Epithelial cell of proximal tubule (primary cell): ENCODE data around the gene TLCD5. TPM values are rescaled to one million over a fixed set of nuclear protein-coding genes. Genes with fewer than 3 reads are reported as not detected.
A peak's percentile ranks its signal among the peaks of the same experiment; 100 is the strongest.

Experiments
- DNase-seq: peaks from one replicate; pipeline ENCODE4 v3.0.0-alpha.2; 2011; ENCODE audit warnings: low read depth
- H3K4me3 ChIP-seq: 2 replicates; pipeline ENCODE4 v1.5.1; 2011; ENCODE audit warnings: low read depth, mild to moderate bottlenecking, low read length
- total RNA-seq: library from RNA; depleted of rRNA; stranded (reverse); fragments of >200 nt; gene quantifications from 2 replicates; pipeline ENCODE4 v1.2.3, GENCODE V29; 2015
- TF ChIP-seq, protein P1 (sequence below): conservative IDR thresholded peaks from 2 replicates; pipeline ENCODE4 v1.5.1; 2012; ENCODE audit warnings: low read depth, mild to moderate bottlenecking, low read length

Gene TLCD5
- total RNA-seq, 1 donor from 2014 or later = 23.1 TPM

DNA sequence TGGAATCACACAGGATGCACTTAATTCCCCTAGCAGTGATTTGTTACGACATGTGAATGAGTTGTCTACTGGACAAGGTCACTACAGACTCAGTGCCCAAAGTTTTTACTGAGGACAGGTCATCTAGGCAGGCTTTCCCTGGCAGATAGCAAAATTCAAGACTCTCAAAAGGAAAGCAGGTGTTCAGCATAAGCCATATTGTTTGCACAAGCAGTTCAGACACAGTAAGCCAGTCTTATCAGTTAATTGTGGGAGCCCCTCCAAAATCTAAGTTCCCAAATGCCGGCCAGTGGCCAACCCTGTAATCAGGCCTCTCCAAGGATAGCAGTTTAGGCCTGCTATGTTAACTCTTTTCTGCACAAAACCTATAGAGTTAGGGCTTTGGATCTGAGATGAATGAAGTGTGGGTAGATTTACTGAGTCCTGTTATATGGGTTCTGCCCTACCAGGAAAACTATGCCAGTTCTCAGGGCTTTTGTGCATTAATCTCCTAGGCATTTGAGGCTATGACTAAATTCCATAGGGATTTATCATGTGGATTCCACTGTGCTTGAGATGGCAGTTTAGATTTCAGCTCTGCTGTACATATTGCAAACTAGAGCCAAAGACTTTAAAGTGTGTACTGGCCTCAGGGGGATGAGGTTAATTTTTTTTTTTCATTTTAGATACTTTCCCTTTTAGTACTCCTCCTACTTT lies 6.3 kb downstream of the TLCD5 start:
- TF ChIP-seq, protein P1, sequence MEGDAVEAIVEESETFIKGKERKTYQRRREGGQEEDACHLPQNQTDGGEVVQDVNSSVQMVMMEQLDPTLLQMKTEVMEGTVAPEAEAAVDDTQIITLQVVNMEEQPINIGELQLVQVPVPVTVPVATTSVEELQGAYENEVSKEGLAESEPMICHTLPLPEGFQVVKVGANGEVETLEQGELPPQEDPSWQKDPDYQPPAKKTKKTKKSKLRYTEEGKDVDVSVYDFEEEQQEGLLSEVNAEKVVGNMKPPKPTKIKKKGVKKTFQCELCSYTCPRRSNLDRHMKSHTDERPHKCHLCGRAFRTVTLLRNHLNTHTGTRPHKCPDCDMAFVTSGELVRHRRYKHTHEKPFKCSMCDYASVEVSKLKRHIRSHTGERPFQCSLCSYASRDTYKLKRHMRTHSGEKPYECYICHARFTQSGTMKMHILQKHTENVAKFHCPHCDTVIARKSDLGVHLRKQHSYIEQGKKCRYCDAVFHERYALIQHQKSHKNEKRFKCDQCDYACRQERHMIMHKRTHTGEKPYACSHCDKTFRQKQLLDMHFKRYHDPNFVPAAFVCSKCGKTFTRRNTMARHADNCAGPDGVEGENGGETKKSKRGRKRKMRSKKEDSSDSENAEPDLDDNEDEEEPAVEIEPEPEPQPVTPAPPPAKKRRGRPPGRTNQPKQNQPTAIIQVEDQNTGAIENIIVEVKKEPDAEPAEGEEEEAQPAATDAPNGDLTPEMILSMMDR = no peak
- DNase-seq = no peak
- no peak overlapping the region for H3K4me3 ChIP-seq

DNA sequence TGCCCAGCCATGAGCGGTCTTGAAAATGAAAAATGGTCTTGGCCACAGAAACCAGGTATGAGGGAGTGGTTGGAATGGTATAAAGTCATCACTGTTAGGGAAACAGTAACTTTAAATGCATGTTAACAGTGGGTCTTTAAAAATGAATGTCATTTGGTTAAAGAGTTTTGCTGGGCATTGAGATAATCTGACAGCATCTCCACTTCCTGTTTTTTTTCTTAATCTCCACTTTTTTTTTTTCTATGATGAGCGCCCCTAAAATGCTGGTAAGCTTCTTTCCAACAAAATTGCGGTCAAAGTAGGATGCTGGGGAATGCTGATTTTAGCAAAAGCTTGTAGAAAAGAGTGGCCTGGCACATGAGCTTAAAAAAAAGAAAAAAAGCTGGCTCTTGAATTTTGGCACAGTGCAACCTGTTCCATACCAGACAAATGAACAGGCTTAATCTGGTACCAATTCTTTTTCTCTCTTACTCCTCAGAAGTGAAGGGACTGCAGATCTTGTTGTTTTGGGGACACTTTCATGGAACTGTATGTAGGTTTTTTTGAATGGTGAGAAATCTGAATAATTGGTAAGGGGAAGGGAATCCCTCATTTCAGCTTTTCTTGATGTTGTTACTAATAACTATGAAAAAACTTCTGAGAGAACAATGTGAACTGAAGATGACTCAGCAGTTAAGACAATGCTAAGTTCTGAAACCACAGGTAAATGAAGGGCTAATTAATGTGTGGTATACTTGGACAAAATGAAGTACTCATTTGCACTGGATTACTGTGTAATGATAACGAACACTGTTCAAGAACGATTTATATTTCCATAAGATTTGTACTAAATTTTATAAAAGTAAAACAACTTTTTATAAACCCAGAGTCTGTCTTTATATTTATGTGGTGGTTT lies 8.0 kb downstream of the TLCD5 start:
- TF ChIP-seq, protein P1 = no peak
- no peak overlapping the region for H3K4me3 ChIP-seq
- no peak for DNase-seq

DNA sequence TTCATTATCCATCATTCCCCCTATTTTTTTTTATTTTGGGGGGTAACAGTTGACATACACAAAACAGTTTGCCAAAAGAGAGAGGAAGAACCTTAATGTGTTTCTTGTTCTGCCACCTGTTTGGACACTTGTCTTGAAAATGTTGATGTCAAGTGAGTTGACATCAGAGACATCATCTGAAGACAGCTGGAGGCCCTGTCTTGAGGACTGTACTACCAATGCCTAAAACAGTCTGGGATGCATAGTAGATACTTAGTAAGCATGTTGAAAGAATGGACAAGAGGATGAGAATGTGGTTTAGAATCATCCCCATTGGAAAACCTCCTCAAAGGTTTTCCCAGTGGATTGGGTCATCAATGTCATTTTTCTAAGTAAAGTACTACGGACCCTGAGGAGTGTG lies 8.7 kb downstream of the TLCD5 start:
- no peak for DNase-seq
- TF ChIP-seq, protein P1 = no peak
- no peak overlapping the region for H3K4me3 ChIP-seq

DNA sequence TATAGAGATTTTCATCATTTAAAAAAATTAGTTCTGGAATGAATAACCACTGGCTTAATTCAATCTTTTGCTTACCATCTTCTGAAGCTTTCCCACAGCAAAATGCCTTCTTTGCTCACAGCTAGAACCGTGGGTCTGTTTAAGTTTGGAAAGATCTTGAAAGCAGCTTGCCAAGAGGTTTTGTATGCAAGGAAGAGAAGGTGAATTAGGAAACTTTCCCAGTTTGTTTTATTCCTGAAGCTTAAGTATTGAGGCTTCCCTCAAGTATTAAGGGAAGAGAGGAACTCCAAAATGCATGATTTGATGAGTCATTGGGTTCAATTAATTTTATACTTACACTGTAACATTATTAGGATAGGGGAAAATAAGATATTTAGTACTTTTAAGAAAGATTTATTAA lies 9.2 kb downstream of the TLCD5 start:
- TF ChIP-seq, protein P1 = no peak
- H3K4me3 ChIP-seq = no peak overlapping the region
- no peak for DNase-seq

DNA sequence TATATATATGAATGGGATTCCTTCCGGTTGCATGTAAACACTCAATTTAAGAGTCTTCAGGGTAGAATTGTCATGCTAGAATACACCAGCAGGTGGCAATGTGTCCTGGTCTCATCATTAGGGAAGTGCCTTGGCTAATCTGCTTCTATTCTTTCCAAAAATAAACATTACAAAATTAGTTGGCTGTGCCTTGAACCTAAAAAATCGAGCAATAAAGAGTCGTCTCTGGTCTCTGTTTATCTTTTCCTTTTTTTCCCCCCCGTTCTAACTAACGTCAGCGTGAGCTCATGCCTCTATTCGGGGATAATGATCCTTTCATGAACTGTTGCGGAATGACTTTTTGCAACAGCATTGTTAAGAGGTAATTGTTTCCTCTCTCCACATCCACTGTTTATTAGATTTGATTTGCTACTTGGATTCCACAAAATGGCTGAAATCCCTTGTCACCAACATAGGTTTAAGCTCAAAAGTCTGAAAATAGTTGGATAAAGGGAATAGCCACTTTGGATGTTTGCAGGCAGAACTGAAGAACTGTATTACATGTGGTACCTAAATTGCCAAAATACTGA lies 9.9 kb downstream of the TLCD5 start:
- TF ChIP-seq, protein P1 = peak; percentile 73
- DNase-seq = no peak
- peak overlapping the region; percentile 63 for H3K4me3 ChIP-seq

DNA sequence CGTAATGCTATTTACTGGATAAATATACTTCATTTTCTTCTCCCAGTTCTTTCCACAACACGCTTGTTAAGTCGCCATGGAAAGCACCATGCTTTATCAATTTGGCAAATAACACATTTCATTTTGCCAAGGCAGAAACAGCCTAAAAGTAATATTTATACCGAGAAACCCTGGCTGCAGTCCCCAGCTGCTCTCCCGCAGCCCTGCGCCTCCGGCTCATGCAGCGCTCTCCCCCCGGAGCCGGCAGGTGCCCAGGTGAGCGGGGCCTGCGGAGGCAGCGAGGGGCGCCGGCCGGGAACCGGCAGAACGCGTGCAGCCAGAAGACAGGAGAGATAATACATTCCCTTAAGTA lies 10.4 kb downstream of the TLCD5 start:
- TF ChIP-seq, protein P1 = no peak
- peak overlapping the region; percentile 63 for H3K4me3 ChIP-seq
- no peak for DNase-seq
